ENCODE results near the gene CALN1.
A peak's percentile ranks its signal among the peaks of the same experiment; 100 is the strongest.
"Not testable (repeated sequence)": the region's sequence is repeated elsewhere in the genome, so short reads cannot be mapped to it uniquely, and the experiment has no call there.

Gene CALN1

GRCh38 chr7:71937840-71938371 is 474.2 kb downstream of the CALN1 start:
- peak; percentile 56 for DNase-seq

DNA sequence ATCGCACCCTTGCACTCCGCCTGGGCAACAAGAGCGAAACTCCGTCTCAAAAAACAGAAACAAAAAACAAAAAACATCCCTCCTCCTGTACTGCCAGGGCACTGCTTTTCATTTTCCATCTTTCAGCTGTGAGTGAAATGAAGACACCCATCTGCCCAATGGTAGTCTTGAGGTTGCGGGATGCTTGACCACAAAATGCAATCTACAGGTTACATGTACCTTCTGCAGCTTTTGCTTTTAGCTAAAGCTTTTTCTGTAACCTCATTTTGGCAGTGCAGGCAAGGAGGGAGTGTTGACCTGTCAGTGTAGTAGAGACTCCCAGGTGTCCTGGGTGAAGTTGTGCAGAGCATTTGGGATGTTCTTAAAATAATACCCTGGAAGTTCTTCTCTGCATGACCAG is 476.5 kb downstream of the CALN1 start:
- no peak for DNase-seq

- DNase-seq: no peak
Measured at GRCh38 chr7:71933426-71933825, 478.7 kb downstream of the CALN1 start.

DNA sequence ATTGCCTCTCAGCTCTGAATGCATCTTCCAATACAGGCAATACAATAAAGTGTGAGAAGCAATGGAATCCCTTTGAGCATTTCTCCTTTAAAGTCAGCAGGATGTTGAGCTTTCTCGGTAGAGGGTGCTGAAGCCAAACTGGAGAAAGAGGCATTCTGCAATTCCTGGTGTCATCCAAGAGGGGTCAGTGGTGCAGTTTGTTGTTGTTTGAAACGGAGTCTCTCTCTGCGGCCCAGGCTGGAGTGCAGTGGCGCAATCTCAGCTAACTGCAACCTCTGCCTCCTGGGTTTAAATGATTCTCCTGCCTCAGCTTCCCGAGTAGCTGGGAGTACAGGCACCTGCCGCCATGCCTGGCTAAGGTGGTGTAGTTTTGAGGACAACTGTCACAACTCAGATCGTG is 486.5 kb downstream of the CALN1 start:
- peak; percentile 11 for DNase-seq

- DNase-seq: not testable (repeated sequence)
Measured at GRCh38 chr7:71914204-71914603, 497.9 kb downstream of the CALN1 start.

DNA sequence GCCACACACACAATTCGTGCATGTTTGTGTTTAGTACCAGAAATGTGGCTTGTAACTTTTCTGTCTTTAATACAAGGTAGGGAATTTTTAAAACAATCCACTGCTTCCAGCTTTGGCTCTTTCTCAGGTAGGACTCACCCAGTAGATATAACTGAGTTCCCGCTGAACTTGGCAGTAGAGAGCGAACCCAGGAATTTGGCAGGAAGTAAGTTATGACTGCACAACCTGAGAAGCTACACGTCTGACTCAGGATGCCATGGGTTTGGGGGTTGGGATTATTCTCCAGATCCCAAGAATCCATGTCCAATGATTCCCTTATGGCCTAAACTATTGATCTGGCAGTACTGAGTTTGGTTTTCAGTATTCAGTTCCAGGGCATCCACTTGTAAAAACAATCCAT is 499.7 kb downstream of the CALN1 start:
- no peak for DNase-seq

DNA sequence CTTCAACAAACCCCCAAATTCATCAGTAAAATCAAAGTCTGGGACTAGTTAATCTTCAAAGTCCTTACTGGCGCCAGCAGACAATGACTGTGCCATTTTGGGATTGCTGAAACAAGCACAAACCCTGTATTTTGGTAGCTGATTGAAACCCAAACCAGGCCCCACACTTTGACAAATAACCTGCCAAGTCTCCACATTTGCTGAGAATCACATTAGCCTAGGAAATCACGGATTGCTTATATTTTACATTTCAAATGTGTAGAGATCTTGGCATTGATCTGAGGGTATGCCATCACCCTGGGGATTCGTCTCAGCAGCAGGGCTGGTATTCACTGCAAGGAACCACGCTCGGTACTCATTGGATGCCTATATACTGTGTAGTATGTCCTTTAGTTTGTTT is 501.1 kb downstream of the CALN1 start:
- DNase-seq: no peak

DNA sequence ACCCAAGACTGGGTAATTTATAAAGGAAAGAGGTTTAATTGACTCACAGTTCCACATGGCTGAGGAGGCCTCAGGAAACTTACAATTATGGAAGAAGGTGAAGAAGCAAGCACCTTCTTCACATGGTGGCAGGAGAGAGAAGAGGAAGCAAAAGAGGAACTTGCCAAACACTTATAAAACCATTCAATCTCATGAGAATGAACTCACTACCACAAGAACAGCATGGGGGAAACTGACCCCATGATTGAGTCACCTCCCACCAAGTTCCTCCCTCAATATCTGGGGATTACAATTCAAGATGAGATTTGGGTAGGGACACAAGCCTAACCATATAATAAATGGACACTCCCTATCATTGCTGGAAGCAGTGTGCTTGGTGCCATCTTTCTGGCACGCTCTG is 506.3 kb downstream of the CALN1 start:
- DNase-seq: no peak

DNA sequence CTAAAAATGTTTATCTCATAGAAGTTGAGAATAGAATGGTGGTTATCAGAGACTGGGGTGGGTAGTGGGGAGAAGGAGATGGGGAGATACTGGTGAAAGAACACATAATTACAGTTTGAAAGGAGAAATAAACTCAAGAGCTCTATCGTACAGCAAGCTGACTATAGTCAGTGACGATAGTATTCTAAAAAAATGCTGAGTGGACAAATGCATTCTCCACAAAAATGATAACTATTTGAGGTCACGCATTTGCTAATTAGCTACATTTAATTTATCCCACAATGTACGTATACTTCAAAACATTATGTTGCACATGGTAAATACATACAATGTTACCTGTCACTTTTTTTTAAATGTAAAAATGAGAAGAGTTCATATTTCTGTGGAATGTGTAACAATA is 507.7 kb downstream of the CALN1 start:
- DNase-seq: no peak

DNA sequence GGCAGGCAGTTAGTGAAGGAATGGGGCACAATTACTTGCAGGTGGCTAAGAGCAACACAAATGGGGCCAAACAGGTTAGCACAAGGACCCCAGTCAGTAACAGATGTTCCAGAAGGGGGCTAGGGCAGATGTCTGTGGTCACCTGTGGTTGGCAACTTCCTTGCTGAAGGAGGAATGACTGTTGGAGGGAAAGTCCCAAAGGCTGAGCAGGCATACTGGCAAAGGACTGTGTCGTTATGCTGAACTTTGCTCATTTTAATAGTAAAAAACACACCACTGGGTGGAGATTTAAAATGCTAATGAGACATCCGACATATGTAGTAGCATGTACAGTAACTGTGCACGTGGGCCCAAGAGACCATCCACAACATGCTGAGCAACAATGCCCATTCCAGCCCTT is 511.6 kb downstream of the CALN1 start:
- no peak for DNase-seq

DNA sequence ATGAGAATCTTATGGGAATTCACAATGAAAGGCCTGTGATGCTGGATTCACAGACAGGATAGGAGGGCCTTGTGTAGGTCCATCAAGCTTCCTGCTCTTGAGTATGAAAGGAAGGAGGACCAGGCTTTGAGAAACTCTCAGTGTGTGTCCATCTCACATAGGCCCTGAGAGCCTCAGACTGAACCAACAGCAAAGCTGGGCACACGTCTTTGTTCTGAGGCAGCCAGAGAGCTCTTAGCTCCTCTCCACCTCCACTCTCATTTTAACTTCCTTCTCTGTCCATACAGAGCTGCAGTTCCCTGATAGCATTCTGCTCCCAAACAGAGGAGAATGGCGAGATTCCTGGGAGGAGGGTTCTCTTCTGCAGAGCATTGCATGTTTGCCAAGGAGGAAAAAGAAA is 515.6 kb downstream of the CALN1 start:
- no peak for DNase-seq

DNA sequence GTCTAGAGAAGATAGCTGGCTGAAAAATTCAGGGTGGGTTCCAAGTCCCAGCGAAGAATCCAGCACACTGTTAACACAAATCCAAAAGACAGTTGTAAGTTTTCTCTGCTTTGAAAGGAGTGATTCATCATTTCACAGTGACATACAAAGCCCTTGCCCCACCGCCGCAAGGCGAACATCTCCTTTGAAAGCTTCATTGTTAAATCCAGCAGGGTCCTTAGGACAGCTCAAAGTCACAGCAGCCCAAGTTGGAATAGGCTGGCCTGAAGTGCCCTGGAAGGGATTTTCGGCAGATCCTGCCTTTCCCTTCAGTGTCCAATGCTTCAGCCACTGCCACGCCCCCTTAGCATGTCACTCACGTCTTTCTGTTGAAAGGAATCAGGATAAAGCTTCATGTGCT is 526.1 kb downstream of the CALN1 start:
- DNase-seq: no peak

GRCh38 chr7:71885487-71885886 is 526.7 kb downstream of the CALN1 start:
- DNase-seq: no peak

GRCh38 chr7:71883415-71883814 is 528.7 kb downstream of the CALN1 start:
- DNase-seq: peak; percentile 10

GRCh38 chr7:71871446-71871845 is 540.7 kb downstream of the CALN1 start:
- no peak for DNase-seq

- no peak for DNase-seq
Measured at GRCh38 chr7:71870812-71871211, 541.3 kb downstream of the CALN1 start.

- peak; percentile 13 for DNase-seq
Measured at GRCh38 chr7:71868797-71869196, 543.3 kb downstream of the CALN1 start.

DNA sequence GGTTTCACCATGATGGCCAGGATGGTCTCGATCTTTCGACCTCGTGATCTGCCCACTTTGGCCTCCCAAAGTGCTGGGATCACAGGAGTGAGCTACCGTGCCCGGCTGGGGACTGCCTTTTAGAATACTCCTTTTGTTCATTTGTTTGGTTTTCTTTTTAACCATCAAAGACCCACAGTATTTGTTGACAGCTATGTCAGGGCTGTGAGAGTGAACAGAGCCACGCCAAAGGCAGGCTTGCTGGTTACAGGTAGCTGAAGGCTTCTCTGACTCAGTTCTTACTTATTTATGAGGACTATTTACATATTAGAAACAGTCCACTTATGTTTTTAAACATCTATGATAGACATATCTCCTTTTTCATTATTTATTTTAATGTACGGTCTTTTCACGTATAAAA is 544.5 kb downstream of the CALN1 start:
- DNase-seq: peak; percentile 10

- DNase-seq: no peak
Measured at GRCh38 chr7:71865172-71865571, 547.0 kb downstream of the CALN1 start.

GRCh38 chr7:71864130-71864529 is 548.0 kb downstream of the CALN1 start:
- DNase-seq: no peak

GRCh38 chr7:71860572-71860971 is 551.6 kb downstream of the CALN1 start:
- no peak for DNase-seq

DNA sequence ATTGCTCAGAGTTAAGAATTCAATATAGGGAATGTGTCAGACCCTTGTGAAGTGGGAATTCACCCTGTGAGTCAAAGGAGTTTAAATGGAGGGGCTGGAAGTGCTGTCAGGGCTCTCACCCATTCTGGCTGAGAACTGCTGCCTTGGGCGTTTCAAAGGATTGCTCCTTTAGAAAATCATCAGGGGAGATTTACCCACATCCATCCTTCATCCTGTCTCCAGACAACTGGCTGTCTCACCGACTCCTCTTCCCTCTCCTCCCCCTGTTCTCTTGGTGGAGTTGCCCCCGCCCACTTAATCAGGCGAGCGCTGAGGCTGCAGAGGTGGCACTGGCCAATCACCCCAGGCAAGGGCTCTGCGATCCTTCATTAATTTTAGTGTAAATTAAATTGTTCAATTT is 554.8 kb downstream of the CALN1 start:
- no peak for DNase-seq

GRCh38 chr7:71854546-71855397 is 557.4 kb downstream of the CALN1 start:
- no peak for DNase-seq

GRCh38 chr7:71851776-71852498 is 560.2 kb downstream of the CALN1 start:
- DNase-seq: peak; percentile 8

Measured in NCI-H69 (cell line).